Tibial artery (tissue), 4 donors: Measurements from ENCODE around the gene MRAP2.

Experiments
- DNase-seq, 2 donors: peaks; one replicate each; pipeline ENCODE4 v3.0.0-alpha.2; 2019
- H3K27ac ChIP-seq, 2 donors: fragments of 200-600 bp; sonication (generic) in 1 of 2; 1 replicate in 1 of 2; 2 replicates in 1 of 2; pipeline ENCODE4 v1.5.1; 2018 to 2019; ENCODE audit warnings: mild to moderate bottlenecking in 1 of 2
- H3K27me3 ChIP-seq, 2 donors: fragments of 200-600 bp; sonication (generic) in 1 of 2; one replicate each; pipeline versions ENCODE4 v1.5.1 to v1.6.0; 2016 to 2019
- H3K36me3 ChIP-seq, 3 donors: fragments of 200-600 bp; sonication (generic) in 2 of 3; one replicate each; pipeline ENCODE4 v1.5.1; 2016 to 2019; ENCODE audit warnings: mild to moderate bottlenecking in 2 of 3
- H3K4me1 ChIP-seq, 4 donors: fragments of 200-600 bp; sonication (generic) in 2 of 4; 1 replicate in 3 of 4; 2 replicates in 1 of 4; pipeline ENCODE4 v1.5.1; 2016 to 2019
- H3K4me3 ChIP-seq, 2 donors: fragments of 200-600 bp; sonication (generic) in 1 of 2; 1 replicate in 1 of 2; 2 replicates in 1 of 2; pipeline ENCODE4 v1.5.1; 2018 to 2019; ENCODE audit warnings: mild to moderate bottlenecking in 2 of 2
- H3K9me3 ChIP-seq, 3 donors: fragments of 200-600 bp; sonication (generic) in 1 of 3; one replicate each; pipeline ENCODE4 v1.5.1; 2016 to 2019
- CTCF ChIP-seq, 2 experiments: fragments of 200-600 bp in 1 of 2; fragments of 450-650 bp in 1 of 2; IDR thresholded peaks; one replicate each; pipeline ENCODE4 v1.5.1; 2017 to 2019; ENCODE audit warnings: antibody characterized with exemption in 2 of 2, mild to moderate bottlenecking in 1 of 2, moderate library complexity in 1 of 2
- intact Hi-C: fragments of 100-400 bp; cut with DNase I; formaldehyde crosslinking; loops from one replicate; pipeline ENCODE4 v1.15.0; 2023; ENCODE audit warnings: low total_unique reads

Gene MRAP2

GRCh38 chr6:84057908-84058307, 24.3 kb downstream of the MRAP2 start:
- peaks cover 0 to 74% (median 3%) of the 10 kb centered on the region in 4 donors for H3K4me1 ChIP-seq
- DNase-seq, result no peak
- TF ChIP-seq CTCF (IDR thresholded peaks at IDR 0.05), result no peak
- no peak overlapping the region for H3K4me3 ChIP-seq
- no peaks in the 10 kb centered on the region for H3K9me3 ChIP-seq
- peaks cover 0 to 4% (median 3%) of the 10 kb centered on the region in 3 donors for H3K36me3 ChIP-seq
- intact Hi-C loops, result no loop called here
- no peaks in the 10 kb centered on the region for H3K27me3 ChIP-seq
- no peak overlapping the region for H3K27ac ChIP-seq

- intact Hi-C loops, result no loop called here
- no peak overlapping the region for H3K27ac ChIP-seq
- peaks cover 0 to 14% (median 13%) of the 10 kb centered on the region in 3 donors for H3K36me3 ChIP-seq
- no peaks in the 10 kb centered on the region for H3K9me3 ChIP-seq
- no peak overlapping the region for H3K4me3 ChIP-seq
- peaks cover 0 to 66% (median 3%) of the 10 kb centered on the region in 4 donors for H3K4me1 ChIP-seq
- no peak for DNase-seq
- H3K27me3 ChIP-seq, result no peaks in the 10 kb centered on the region
- TF ChIP-seq CTCF (IDR thresholded peaks at IDR 0.05), result no peak
These were observed 25.5 kb downstream of the MRAP2 start for GRCh38 chr6:84059082-84059481.

GRCh38 chr6:84061174-84061573, 27.6 kb downstream of the MRAP2 start:
- no peak overlapping the region for H3K27ac ChIP-seq
- no peak overlapping the region for H3K4me3 ChIP-seq
- no peak for DNase-seq
- no peaks in the 10 kb centered on the region for H3K27me3 ChIP-seq
- H3K36me3 ChIP-seq, result peaks cover 0 to 21% (median 14%) of the 10 kb centered on the region in 3 donors
- TF ChIP-seq CTCF (IDR thresholded peaks at IDR 0.05), result no peak
- H3K9me3 ChIP-seq, result no peaks in the 10 kb centered on the region
- intact Hi-C loops, result no loop called here
- H3K4me1 ChIP-seq, result peaks cover 0 to 61% (median 3%) of the 10 kb centered on the region in 4 donors

- Histone ChIP-seq H3K4me1 (peaks cover 0 to 58% (median 3%) of the 10 kb centered on the region in 4 donors), H3K27me3 (no peaks in the 10 kb centered on the region), H3K36me3 (peaks cover 0 to 24% (median 14%) of the 10 kb centered on the region in 3 donors), H3K9me3 (no peaks in the 10 kb centered on the region), H3K4me3 (no peak overlapping the region), H3K27ac (no peak overlapping the region)
- intact Hi-C loops, result no loop called here
- TF ChIP-seq CTCF (IDR thresholded peaks at IDR 0.05), result no peak
- no peak for DNase-seq
These were observed 28.2 kb downstream of the MRAP2 start for GRCh38 chr6:84061613-84062398.

- no peak overlapping the region for H3K4me3 ChIP-seq
- peaks cover 0 to 29% (median 14%) of the 10 kb centered on the region in 3 donors for H3K36me3 ChIP-seq
- intact Hi-C loops, result no loop called here
- no peak overlapping the region for H3K27ac ChIP-seq
- DNase-seq, result no peak
- peaks cover 0 to 54% (median 3%) of the 10 kb centered on the region in 4 donors for H3K4me1 ChIP-seq
- TF ChIP-seq CTCF (IDR thresholded peaks at IDR 0.05), result no peak
- no peaks in the 10 kb centered on the region for H3K27me3 ChIP-seq
- no peaks in the 10 kb centered on the region for H3K9me3 ChIP-seq
These were observed 29.1 kb downstream of the MRAP2 start for GRCh38 chr6:84062519-84063154.
